ENCODE results near the gene KANK4.

GRCh38 chr1:62343911-62344310 is 24.7 kb upstream of the KANK4 start:
- TF ChIP-seq CTCF (IDR thresholded peaks at IDR 0.05) (no peak), EZH2 (IDR thresholded peaks at IDR 0.05; ENCODE audit: borderline replicate concordance, insufficient read depth, low read depth, low read length, poor library complexity, severe bottlenecking) (no peak)

All from B cell (primary cell).